GM10266 (cell line): Measurements from ENCODE around the gene BSPRY.

ENCODE experiments used
- DNase-seq: peaks from one replicate; pipeline ENCODE4 v3.0.0; 2012; ENCODE audit errors: extremely low spot score
- CTCF ChIP-seq: IDR thresholded peaks from 2 replicates; pipeline ENCODE4 v1.5.1; 2012; ENCODE audit warnings: mild to moderate bottlenecking, low read depth; ENCODE audit not compliant: control insufficient read depth, insufficient read depth; ENCODE audit errors: missing control alignments

Gene BSPRY

DNA sequence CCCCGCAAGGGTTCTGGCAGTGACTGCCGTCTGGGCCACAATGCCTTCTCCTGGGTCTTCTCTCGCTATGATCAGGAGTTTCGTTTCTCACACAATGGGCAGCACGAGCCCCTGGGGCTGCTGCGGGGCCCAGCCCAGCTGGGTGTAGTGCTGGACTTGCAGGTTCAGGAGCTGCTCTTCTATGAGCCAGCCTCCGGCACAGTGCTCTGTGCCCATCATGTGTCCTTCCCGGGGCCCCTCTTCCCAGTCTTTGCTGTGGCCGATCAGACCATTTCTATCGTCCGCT is 20.5 kb downstream of the BSPRY start:
- no peak for TF ChIP-seq CTCF
- no peak for DNase-seq

DNA sequence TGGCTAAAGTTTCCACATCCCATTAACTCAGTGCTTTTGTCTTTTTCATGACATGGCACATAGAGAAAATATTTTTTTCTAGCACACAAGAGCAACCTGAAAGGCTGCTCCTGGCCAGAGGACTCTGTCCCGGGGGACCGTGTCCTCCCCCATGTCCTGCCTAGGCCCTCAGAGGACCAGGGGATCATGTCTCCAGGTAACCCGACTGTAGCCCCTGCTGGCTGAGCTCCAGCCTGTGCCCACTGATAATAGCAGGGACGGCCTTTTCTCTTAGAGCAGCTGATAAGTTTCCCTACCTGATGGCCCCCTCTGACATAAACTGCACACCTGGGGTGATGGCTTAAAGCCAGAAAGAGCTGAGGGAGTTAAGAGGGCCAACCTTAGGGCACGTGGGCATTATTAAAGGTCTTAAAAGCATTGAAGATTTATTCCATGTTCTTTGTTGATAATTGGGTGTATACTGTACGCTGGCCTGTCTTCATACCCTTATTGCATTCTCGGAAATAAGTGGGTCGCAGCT is 21.5 kb downstream of the BSPRY start:
- no peak for DNase-seq
- no peak for TF ChIP-seq CTCF

GRCh38 chr9:113372059-113372458 is 22.7 kb downstream of the BSPRY start:
- TF ChIP-seq CTCF, result no peak
- no peak for DNase-seq

DNA sequence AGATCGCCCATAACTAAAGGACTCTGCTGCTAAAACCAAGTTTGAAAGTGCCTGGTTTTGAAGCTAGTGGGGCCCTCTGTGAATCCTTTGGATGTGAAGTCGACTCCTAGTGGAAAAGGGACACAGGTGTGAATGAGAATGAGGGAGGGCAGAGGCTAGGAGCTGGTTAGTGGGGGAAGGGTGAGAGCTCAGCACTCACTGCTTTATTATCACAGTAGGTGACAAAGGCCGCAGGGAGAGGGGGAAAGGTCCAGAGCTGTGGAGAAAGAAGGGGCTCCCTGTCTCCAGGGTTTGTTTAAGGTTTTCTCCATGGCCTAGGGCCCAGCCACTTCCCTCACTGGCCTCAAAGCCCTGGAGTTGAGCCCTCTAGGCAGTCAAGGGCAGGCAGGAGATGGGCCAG is 23.9 kb downstream of the BSPRY start:
- no peak for TF ChIP-seq CTCF
- no peak for DNase-seq

DNA sequence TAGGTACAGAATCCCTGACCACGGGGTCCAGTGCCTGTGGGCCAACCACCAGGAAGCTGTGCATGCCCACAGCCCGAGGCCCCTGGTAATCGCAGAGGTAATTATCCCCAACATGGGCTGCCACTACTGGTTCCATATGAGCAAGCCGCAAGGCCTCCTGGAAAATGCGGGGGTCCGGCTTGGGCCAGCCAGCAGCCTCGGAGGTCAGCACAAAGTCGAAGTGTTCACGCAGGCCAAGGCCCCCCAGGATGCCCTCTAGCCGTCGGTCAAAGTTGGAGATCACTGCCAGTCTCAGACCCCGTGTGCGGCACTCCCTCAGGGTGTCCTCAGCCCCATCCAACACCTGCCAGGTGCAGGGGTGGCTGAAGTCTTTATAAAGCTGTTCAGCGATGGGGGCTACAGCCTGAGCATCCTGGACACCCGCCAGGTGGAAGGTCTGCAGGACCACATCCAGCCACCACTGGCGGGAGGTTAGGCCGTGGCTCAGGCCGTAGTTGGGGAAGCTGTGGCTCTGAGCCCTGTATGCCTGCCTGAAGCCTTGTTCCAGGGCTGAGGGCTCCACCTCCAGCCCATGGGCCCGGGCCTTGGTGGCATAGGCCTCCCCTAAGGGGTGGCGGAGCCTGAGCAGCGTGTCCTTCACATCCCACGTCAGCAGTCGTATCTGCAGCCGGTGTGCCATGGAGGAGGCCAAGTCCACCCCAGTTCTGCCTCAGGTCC is 24.5 kb downstream of the BSPRY start:
- no peak for DNase-seq
- no peak for TF ChIP-seq CTCF

- TF ChIP-seq CTCF, result no peak
- DNase-seq, result no peak
Measured at GRCh38 chr9:113375057-113376023, 26.0 kb downstream of the BSPRY start.
